ENCODE results near the gene P2RY2.

P2RY2 gene

DNA sequence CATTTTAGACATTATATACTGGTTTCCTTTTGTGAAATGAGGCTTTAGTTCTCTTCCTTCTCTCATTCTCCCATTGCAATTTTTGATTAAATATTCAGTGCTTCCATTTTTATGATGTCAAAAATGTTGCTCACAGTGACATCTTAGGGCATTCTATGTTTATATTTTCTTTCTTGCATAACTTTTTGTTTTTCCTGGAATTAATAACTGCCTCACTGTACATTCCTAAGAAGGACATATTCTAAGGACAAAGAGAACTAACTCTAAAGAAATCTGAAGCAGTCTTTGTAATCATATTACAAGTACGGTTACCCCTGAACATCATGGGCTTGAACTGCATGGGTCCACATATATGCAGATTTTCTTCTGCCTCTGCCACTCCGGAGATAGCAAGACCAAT, 28.2 kb downstream of the P2RY2 start:
- no peak for DNase-seq

DNA sequence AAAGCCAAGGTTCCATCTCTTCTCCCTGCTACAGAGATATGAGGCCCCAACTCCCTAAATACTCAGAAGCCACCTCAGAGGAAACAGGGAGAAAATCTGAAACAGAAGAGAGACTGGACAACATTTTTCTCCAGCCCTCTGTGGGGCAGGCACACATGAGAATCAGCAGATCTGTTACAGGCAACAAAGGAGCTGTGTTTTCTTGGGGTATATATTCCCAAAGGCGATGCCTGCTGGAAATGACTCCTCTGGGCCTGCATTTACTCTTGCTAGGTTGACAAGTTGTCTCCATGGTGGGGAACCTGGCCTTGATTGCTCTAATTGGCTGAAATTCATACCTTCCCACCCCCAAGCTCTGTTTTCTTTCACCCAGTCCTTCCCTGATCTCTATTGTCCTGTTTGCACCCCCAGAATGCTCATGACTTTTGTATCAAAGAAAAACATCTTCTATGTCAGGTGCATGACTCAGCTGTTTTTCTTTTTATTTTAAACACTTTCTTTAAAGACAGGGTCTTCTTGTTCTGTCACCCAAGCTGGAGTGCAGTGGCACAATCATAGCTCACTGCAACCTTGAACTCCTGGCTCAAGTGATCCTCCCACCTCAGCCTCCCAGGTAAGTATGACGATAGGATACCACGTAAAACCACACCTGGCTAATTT, 30.6 kb downstream of the P2RY2 start:
- DNase-seq = no peak

DNA sequence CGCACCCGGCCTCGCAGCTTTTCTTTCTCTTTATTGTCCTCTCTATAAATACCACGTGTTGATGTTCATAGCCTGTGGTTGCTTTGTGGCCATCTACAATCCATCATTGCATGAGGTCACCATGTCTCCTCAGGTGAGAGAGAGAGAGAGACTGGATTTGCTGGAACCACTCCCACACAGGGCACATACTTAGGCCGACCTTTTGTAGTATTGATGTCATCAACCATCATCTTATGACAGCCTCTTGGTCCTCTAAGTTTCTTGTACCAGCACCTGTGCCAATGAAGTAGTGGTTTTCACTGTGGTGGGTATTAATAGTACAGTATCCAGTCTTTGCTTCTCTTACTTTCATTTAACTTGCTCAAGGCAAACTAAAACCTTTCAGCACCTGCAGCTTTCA, 31.2 kb downstream of the P2RY2 start:
- no peak for DNase-seq

DNA sequence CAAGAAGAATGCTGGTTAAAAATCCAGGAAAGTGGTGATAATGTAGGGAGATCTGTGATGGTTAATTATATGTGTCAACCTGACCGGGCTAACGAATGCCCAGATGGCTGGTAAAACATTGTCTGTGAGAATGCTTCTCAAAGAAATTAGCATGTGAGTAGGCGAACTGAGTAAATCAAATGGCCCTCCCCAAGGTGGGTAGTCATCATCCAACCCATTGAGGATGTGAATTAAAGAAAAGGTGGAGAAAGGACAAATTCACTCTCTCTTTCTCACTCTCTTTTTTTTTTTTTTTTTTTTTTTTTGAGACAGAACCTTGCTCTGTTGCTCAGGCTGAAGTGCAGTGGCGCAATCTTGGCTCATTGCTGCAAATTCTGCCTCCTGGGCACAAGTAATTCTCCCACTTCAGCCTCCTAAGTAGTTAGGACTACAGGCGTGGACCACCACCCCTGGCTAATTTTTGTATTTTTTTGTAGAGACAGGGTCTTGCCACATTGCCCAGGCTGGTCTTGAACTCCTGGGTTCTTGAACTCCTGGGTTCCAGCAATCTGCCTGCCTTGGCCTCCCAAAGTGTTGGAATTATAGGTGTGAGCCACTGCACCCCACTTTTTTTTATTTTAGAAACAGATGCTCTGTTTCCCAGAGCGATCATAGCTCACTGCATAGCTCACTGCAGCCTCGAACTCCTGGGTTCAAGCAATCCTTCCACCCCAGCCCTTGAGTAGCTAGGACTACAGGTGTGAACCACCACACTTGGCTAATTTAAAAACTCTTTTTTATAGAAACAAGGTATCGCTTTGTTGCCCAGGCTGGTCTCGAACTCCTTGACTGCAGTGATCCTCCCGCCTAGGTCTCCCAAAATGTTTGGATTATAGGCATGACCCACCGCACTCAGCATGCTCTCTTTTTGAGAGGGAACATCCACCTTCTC, 32.0 kb downstream of the P2RY2 start:
- no peak for DNase-seq

DNA sequence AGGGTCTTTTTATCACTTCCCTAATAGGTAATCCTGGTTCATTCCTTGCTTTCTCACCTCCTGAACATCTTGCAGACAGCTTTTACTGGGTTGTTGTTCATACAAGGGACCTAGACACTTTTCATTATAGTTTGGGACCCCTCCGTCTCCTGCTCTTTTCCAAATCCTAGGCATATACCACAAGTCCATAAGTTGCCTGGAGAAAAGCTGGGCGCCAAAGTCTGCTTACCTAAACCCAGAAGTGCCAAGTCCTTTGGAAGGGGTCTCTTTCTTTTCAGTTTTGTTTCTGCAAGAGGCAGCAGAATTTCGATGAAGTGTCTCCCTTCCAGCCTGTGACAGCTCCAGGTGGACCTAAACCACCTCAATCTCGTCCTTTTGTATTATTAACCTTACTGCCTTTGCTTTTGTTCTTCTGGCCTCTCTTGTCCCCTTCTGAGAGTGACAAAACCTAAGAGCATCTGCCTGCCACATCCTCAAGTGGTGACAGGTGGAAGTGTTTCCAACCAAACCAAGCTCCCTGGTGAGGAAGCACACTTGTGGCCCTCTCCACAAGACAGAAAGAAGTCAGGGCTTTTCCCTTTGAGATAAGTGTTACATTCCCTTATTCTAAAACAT, 34.6 kb downstream of the P2RY2 start:
- DNase-seq = no peak

DNA sequence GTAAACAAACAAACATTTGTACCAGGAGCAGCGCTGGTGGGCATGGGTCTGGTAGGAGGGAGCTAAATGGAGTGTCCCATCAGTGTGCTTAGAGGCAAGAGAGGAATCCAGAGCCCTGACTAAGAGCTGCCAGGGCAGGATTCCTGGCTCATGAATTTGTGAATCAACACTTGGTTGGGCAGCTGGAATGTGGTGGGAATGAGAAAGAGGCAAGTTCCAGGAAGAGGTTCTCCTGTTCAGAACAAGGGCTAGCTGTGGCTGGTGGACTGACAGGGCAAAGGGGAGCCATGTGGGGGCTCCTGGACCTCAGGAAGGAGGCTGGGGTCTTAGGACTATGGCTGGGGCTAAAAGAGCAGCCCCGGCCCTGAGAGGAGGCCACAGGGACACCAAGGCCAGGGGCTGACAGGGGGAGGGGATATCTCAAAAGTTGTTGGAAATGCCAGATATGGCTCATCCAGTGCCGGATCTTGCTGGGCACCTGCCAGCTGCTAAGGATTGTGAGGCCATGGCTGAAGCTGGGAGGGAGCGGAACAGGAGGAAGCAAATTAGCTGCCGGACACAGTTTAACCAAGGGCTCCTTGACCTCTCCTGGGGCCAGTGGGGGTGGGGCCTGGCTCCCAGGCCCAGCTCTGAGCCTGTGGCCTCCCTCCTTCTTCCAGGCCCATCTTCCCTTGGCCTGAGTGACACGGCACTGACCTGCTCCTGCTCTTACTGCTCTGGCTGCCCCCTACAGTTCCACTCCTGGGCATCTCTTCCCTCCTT, 39.4 kb downstream of the P2RY2 start:
- peak; percentile 11 for DNase-seq

DNA sequence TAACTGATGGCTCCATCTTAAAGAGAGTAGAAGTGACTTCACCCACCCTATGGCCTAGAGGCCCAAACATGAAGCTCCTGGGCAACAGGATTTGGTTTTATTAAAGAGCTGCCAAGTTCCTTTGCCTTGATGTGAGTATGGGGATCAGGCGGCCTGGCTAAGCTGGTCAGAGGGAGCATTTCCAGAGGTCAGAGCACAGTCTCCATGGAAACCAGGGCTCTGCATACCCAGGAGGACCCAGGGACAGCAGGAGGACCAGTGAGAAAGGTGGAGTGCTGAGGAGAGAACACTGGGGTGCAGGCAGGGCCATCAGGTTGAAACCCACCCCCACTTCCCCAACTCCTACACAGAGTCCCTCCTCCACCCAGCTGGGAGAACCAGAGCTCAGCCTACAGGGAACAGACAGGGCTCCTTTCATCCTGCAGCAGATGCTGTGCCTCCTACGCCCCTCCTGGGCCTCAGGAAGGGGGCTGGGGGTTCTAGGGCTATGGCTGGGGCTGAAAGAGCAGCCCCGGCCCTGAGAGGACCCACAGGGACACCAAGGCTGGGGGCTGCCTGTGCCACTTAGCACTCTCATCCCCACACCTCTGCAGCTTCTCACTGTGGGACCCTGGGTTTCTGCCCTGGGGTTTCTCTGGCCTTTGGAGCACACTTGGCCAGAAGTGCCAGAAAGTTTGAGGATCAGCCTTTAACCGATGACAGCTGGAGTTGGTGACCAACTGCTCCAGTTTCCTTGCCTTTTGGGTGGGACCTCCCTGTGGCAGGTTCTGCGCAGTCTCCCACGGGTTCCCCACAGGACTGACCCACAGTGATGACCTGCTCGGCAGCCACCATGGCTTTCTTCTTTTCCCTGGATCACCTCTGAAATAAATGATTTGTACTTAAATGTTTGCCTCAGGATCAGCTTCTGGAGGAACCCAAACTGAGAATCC, 40.3 kb downstream of the P2RY2 start:
- DNase-seq = no peak

DNA sequence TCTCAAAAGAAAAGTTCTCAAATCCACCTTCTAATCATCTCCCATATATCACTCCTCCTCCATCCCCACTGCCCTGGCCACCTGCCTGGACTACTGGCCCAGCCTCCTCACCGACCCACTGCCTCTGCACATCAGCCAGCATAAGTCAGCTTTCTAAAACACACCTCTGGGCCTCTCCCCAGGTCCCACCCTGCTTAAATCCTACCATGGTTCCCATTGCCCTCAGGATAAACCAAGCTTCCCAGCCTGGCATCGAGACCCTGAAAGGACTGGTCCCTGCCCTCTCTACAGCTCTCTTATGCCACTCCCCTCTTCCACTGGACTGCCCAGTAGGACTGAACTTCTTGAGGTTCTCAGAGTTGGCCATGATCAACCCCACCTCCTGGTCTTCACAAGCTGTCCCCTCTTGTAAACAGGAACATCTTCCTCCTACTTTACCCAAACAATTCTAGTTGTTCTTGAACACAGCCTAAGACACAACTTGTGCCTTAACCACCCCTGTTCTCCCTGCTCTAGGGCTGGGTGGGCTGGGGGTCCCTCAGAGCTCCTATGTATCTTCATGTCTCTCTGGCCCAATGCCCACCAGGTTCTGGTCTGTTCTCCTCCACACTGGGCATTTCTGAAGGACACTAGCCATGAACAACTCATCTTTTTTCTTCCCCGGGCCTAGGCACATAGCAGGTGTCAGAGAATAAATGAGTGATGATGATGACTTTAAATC, 41.5 kb downstream of the P2RY2 start:
- DNase-seq = no peak

DNA sequence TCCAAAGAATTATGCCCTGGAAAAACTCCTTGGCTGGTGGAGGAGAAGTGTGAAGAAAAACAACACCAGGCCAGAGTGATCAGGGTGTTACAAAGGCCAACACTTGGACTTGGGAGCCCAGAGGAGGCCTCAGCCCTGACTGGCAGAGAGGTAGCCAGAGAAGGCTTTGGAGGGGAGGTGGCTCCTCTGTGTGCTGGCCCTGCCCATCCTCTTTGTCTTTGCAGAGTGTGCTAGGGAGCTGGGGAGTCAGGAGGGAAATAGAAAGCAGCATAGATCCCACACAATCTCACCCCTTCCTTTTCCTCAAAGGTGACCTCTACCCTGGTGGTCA, 42.0 kb downstream of the P2RY2 start:
- no peak for DNase-seq

DNA sequence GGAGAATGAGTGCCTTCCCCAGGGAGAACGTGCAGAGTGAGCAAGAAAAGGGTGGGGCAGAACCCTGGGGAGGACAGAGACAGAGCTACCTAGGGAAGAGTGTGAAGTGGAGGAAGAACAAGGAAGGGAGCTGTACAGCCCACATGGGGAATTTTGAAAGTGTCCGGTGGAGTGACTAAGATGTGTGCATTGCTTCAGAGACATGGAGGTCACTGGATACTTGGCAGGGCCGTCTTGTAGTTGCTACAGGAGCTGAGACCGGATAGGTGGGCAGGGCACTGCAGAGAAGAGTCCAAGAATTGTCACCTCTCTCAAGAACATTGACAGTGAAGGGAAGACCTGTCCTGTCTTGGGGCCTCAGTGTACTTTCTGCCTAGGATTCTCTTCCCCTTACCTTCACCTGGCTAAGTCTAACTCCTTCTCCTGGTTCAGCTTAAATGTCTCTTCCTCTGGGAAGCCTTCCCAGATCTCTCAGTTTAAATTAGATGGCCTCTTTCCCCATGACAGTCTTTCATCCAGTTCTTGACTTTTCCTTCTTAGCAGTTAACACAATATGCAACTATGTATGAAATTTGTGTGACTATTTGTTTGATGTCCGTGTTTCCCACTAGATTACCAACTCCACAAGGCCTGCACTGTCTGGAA, 44.9 kb downstream of the P2RY2 start:
- no peak for DNase-seq

DNA sequence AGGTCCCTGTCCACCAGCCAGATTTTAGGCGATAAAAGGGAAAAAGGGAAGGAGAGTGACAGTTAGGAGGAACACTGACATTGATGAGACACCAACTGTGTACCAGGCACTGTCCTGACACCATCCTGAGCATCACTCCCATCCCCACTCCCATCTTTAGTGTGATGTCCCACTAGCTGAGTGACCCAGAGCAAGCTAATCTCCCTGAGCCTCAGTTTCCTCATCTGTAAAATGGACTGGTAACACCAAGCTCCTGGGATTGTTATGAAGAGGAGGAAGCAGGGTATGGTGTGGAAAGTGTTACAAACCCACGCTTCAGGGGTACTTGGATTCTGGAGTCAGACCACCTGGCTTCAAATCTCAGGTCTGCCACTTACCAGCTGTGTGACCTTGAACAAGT, 45.6 kb downstream of the P2RY2 start:
- no peak for DNase-seq

DNA sequence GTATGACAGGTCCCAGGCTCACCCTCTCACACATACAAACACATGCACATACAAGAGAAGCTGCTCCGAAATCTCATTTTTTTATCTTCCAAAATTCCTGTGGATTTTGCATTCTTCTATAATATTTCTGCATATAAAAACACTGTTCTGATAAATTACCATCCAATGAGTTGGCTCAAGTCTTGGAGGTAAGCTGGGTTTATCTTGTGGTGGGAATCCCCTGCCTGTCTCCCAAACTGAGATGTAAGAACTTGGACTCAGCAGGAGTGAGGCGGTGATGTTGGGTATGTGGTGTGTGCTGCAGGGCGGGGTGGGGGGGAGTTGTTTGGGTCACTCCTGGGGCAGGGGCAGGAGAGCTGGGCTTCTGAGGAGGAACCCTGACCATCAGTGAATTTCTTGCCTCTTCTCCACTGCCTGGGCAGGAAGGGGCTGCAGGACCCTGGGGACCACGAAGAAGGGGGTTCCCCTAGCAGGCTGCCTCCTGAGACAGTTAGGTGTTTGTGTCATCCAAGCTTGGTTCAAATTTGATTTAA, 47.3 kb downstream of the P2RY2 start:
- DNase-seq = no peak

DNA sequence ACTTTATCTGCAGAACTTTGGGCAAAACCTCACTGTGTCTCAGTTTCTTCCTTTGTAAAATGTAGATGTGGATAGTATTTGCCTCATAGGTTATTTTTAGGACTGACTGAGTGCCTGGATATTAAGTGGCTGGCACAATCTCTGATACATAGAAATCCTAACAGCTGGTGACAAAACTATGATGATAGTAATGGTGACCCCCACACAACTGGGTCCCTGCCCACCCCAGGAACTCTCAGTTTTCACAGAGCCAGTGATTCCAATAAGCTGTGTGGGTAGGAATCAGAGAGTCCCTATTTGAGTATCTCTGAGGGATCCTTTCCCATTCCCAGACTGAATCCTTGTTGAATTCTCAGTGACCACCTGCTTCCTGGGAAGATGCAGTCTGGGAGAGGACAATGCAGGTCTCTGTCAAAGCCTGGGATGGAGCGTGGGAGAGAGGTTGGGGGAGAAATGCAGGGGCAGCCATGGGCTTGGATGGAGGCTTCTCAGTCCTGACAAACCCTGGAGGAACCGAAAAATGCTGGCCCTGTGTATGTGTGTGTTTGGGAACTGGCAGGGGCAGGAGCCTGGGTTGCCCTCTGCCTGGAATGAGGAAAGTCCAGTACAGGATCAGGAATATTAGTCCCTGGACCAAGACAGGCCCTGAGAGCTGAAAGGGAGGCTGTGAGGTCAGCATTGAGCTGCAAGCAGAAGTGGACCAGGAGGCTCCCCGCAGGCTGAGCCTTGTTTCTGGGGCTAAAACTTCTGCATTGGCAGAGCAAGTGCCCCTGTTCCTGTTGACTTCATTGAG, 48.0 kb downstream of the P2RY2 start:
- DNase-seq = no peak

DNA sequence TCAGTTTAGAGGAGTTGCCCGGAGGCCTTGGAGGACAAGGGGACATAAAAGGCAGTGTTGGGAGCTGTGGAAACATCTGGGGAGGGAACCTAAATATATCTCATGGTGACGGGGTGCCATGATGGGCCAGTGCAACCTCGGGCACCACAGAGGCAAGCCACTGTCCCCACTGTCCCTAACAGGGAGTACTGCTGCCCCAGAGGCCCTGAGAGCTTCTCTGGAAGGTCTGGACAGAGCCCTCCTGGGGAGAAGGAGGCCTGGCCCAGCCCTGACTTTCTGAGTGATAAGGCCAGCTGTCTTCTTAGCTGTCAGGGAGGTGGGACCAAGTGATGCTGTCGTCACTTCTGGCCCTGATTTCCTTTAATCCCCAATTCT, 48.6 kb downstream of the P2RY2 start:
- DNase-seq = no peak

DNA sequence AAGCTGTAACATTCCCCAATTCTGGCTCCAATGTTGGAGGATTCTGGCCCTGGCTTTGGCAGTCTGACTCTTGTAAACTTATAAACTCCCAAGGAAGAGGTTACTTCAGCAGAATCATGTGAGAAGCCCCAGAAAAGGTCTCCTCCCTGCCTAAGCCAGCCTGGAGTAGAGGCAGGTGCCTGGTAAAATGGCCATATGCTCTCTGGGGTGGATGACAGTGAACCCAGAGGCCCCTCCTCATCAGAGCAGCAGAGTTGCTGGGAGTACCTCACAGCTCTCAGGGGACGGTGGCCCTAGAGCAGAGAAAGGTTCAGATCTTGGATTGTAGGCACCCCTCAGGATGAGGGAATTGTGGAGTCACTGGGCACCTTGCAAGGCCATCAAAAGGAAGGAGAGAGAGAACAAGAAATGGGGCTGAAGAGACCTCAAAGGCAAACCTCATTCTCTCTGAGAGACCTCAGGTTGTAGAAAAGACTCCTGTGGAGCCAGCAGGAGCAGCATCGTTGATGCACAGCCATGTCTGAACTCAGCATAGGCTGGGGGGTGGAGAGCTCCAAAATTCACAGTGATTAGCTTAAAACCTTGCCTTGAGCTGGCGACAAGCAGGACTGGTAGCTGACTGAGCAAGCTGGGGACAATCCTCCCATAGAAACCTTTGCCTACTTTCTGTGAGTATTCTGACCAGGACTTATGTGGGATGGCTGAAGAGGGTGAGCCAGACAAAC, 49.2 kb downstream of the P2RY2 start:
- no peak for DNase-seq

DNA sequence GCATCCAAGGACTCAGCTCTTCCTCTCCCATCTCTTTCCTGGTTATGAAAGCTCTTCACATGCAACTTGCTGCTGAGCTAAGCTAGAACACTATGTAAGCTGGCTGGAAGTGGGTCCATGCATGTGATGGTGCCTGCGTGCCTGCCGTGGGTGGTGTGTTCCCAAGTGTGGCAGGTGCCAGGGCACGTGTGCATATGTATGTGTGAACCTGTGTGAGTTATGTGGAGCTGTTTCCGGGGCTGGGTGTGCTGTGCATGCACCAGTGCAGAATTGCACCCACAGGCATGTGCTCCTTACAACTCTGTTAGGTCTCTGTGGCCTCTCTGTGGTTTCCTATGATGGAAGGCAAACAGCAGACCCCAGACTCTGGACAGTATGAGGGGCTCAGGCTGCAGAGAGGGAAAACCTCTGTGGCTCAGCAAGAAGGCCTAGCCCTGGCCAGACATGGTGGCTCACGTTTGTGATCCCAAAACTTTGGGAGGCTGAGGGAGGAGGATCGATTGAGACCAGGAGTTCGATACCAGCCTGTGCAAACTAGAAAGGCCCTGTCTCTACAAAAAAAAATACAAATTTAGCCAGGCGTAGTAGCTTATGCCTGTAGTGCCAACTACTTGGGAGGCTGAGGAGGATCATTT, 49.9 kb downstream of the P2RY2 start:
- no peak for DNase-seq

DNA sequence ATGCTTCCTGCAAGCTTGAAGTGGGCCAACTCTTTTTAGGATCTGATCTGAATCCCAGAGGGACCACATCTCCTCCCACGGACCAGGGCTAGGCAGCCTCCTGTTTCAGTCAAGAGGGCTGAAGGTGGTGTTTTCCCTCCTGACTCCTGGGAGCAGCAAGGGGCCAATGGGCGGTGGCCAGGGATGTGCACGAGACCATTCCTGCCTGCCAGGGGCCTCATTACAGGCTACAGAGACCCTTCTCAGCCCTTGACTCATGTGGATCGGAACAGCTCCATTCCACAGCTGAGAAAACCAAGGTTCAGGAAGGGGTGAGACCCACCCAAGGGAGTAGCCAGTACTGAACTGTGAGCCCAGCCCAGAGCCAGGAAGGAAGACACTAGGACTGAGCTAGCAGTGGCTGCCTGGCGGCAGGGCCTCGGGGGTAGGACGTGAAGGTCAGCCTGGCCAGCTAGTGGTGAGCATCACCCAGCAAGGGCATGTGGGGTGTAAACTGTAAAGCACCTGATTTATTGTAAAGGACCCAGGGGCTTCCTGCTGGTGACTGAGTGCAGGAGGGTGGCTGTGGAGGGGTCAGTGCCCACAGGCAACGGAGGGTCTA, 50.7 kb downstream of the P2RY2 start:
- DNase-seq = no peak

DNA sequence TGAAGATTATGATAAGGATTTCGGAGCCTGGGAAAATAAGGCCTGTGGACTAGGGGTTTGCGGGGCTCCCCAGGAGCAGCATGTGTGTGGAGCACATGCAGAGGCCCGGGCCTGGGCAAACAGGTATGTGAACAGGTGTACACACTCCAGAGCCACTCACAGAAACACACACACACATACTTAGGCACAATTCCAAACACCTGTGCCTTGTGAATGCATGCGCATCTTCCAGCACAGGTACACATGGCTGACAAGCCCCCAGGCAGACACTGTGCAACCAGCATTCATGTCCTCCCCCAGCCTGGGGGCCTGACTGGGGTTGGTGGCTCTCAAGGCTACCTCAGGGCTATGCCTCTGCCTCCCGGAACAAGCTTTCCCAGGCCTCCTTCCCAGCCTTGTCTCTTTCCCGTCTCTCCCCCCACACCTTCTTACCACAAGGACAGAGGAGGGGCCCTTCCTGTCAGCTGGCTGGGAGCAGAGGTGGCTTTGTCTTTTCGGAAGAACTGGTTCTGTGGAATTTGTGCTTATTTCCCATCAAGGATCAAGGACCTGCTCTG, 51.5 kb downstream of the P2RY2 start:
- DNase-seq = no peak

All from NCI-H446 treated with DMSO at 0.1 percent for 48 hours (cell line).